GM12891 (cell line): Measurements from ENCODE around the gene HHIP.

ENCODE experiments used
- POLR2A ChIP-seq: IDR thresholded peaks from 2 replicates; pipeline ENCODE4 v1.6.1; 2011; ENCODE audit warnings: low read depth, low read length, control low read depth
- SPI1 ChIP-seq: IDR thresholded peaks from 2 replicates; pipeline ENCODE4 v1.6.1; 2011; ENCODE audit warnings: low read depth, low read length, control low read depth
- TAF1 ChIP-seq: IDR thresholded peaks from 2 replicates; pipeline ENCODE4 v1.6.1; 2011; ENCODE audit warnings: low read depth, low read length, control low read depth

DNA sequence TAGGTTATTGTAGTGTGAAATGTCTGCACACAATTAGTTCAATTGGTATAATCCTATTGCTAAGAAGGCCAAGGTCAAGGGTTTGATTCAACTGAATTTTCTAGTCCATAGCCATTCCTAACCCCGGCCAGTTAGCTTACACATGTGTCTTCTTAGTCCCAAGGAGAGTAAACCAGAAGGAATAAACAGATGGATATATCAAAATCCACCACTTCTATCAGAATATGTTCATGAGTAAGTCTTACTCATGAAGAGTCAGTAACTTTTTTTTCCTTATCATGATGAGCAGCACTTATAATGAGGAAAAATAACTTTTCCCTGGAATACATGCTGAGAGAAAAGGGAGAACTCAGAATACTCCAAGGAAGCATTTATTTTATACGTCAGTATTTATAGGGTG, 9.5 kb downstream of the HHIP start:
- TF ChIP-seq POLR2A (no peak), SPI1 (no peak), TAF1 (no peak)
